NOMO-1 treated with dmso at 0.1 percent for 144 hours (cell line): ENCODE data around the gene GPBP1L1.
A peak's percentile ranks its signal among the peaks of the same experiment; 100 is the strongest.
"Not testable (repeated sequence)": the region's sequence is repeated elsewhere in the genome, so short reads cannot be mapped to it uniquely, and the experiment has no call there.

ENCODE experiments used
- DNase-seq: peaks from one replicate; lab custom pipeline; 2025; ENCODE audit not compliant: unreplicated experiment; lab: John Stamatoyannopoulos, UW

GPBP1L1 gene, protein sequence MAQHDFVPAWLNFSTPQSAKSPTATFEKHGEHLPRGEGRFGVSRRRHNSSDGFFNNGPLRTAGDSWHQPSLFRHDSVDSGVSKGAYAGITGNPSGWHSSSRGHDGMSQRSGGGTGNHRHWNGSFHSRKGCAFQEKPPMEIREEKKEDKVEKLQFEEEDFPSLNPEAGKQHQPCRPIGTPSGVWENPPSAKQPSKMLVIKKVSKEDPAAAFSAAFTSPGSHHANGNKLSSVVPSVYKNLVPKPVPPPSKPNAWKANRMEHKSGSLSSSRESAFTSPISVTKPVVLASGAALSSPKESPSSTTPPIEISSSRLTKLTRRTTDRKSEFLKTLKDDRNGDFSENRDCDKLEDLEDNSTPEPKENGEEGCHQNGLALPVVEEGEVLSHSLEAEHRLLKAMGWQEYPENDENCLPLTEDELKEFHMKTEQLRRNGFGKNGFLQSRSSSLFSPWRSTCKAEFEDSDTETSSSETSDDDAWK

DNA sequence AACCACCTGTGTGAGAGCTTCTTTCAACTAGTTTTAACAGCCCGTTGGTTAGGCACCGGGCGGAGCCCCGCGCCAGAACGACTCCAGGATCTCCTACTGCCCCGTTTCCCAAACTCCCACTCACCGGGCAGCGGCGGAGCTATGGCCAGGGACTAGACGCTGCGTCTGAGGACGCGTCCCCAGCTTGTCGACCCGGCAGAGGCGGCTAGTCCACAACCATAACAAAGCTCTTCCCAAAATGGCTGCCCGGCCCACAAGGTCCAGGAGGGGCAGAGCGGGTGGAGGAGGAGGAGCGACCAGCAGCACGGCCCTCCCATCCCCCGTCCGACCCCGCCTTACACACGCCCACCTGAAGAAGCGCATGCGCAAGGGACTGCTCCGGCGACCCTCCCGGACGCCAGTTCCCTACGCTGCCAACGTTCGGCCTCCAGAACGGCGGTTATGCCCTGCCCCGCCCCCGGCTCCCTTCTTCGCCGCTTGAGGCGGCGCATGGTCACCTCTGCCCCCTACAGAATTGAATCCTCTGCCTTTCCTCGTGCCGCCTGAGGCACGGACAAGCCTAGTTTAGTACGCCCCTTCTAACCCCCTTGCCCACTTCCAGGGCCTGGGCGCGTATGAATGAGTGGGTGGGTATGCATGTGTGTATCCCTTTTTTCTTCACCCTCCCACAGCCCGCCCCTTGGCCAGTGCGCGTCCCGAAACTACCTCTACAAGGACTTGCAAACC is at the start of gene GPBP1L1:
GPBP1L1 (minus strand) TSS at position 246 of the 726 bp plus-strand sequence. CDS start 27,446 bp downstream, outside the sequence.
- DNase-seq = peak; percentile 94

- DNase-seq = no peak
Observed at GRCh38 chr1:45730780-45731319, 44.5 kb upstream of the GPBP1L1 start.

- no peak for DNase-seq
Observed at GRCh38 chr1:45730075-45730779, 43.9 kb upstream of the GPBP1L1 start.

GRCh38 chr1:45726007-45726406 is 39.7 kb upstream of the GPBP1L1 start:
- not testable (repeated sequence) for DNase-seq

- DNase-seq = no peak
Observed at GRCh38 chr1:45723248-45723930, 37.1 kb upstream of the GPBP1L1 start.

- peak; percentile 14 for DNase-seq
Observed at GRCh38 chr1:45722809-45723208, 36.5 kb upstream of the GPBP1L1 start.

GRCh38 chr1:45721207-45721606 is 34.9 kb upstream of the GPBP1L1 start:
- no peak for DNase-seq

DNA sequence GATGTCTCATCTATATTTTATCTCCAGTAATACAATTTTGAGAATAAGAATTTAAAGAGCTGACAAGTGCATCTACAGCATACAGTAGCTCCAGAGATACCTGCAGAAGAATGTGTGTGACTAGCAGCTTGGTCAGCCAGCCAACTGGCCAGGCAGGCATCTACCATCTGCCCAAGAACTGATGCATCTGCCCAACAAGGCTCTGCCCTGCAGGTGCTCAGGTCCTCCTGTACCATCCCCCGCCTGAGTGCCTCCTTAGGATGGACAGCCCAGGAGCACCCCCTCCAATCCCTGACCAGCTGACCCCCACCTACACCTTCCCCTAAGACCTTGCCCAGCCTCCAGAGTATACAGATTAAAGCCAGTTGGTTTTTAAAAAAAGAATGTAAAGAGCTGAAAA is 32.0 kb upstream of the GPBP1L1 start:
- no peak for DNase-seq

GRCh38 chr1:45717386-45717785 is 31.1 kb upstream of the GPBP1L1 start:
- DNase-seq = not testable (repeated sequence)

- DNase-seq = no peak
Observed at GRCh38 chr1:45716700-45717099, 30.4 kb upstream of the GPBP1L1 start.

DNA sequence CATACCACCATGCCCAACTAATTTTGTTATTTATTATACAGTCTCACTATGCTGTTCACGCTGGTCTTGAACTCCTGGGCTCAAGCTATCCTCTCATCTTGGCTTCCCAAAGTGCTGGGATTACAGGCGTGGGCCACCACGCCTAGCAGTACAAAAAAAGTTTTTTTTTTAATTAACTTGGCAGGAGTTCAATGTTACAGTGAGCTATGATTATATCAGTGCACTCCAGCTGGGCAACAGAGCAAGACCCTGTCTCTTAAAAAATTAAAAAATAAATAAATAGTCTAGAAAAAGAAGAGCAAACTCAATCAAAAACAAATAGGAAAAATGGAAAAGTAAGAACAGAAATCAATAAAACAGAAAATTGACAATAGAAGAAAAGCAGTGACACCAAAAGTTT is 27.4 kb upstream of the GPBP1L1 start:
- DNase-seq = no peak

GRCh38 chr1:45704637-45705036 is 18.3 kb upstream of the GPBP1L1 start:
- no peak for DNase-seq

GRCh38 chr1:45694823-45695222 is 8.5 kb upstream of the GPBP1L1 start:
- DNase-seq = no peak

- not testable (repeated sequence) for DNase-seq
Observed at GRCh38 chr1:45693811-45694210, 7.5 kb upstream of the GPBP1L1 start.

- DNase-seq = peak; percentile 80
Observed at GRCh38 chr1:45687754-45688740, 1.7 kb upstream of the GPBP1L1 start, which contains the start of gene TMEM69. Gene TMEM69 (plus strand): TSS chr1:45688181. CDS start chr1:45691069, 2,888 bp downstream.

GRCh38 chr1:45687014-45687753 is 851 bp upstream of the GPBP1L1 start:
- DNase-seq = peak; percentile 98

DNA sequence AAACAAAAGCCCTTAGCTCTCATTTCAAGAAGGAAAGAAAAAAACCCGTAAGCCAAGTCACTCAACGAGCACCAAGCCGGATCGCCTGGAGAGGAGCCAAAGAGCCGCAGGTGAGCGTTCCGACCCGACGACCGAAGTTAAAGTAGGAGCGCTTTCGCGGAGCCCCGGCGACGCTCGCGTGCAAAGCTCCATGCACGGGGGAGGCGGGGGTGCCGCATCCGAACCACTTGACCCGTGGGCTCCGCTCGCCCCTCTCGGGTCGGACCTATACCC is 382 bp downstream of the GPBP1L1 start:
- no peak for DNase-seq

DNA sequence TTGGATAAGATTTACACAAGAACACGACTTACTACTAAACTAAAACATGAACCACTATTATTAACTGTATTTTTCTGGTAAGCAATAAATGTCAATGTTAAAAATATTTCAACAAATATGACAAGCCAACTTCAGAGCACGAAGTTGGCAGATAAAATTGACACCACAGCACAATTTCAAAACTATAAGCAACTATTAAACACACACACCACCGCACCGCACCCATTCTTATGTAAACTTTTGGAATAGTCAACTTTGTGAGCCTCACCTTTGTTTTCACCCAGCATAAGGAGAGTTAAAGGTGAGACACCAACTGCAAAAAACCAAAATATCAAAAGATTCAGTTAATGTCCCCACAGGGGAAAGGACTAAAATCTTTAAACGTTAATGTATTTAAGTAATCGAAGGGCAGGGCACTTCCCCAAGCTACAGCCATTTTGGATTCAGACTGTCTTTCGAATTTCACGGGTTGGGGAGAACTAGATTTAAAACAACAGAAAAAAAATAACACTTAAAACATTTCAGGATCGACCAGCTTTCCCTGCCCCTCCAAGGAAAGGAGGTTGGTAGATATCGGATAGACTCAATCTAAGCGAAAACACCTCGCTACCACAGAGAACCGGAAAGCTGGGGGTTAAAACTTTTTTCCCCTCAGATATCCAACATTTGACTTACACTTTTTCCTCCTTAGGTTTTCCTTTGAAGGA is 872 bp downstream of the GPBP1L1 start:
- peak; percentile 7 for DNase-seq
